ENCODE measurements around the gene SPAG16.

The SPAG16 gene

DNA sequence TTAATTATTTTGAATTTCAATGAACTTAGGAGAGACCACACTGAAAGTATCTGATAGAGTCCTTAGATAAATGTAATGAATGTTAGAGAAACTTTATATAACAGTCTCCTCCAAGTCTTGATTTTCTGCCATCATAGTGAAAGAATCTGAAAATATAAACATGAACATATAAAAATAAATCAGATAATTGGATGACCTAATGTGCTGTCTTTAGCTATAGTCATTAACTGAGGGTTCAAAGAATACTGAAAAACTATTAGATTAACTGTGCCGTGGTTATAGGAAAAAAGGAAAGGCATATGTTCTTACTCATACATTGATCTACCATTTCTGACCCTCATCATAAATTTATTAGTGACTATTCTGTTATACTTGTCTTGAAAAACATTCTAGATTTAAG is 47.0 kb upstream of the SPAG16 start:
- no peaks in the 10 kb centered on the region for H4K20me1 ChIP-seq (ENCODE audit: insufficient read depth, low read length, poor library complexity, severe bottlenecking)
- no peak for TF ChIP-seq EZH2phosphoT487 (IDR thresholded peaks at IDR 0.05; ENCODE audit: borderline replicate concordance)
- TF ChIP-seq, protein P1, sequence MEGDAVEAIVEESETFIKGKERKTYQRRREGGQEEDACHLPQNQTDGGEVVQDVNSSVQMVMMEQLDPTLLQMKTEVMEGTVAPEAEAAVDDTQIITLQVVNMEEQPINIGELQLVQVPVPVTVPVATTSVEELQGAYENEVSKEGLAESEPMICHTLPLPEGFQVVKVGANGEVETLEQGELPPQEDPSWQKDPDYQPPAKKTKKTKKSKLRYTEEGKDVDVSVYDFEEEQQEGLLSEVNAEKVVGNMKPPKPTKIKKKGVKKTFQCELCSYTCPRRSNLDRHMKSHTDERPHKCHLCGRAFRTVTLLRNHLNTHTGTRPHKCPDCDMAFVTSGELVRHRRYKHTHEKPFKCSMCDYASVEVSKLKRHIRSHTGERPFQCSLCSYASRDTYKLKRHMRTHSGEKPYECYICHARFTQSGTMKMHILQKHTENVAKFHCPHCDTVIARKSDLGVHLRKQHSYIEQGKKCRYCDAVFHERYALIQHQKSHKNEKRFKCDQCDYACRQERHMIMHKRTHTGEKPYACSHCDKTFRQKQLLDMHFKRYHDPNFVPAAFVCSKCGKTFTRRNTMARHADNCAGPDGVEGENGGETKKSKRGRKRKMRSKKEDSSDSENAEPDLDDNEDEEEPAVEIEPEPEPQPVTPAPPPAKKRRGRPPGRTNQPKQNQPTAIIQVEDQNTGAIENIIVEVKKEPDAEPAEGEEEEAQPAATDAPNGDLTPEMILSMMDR (conservative IDR thresholded peaks at IDR 0.05; ENCODE audit: low read length) = no peak
- H3K79me2 ChIP-seq (ENCODE audit: insufficient read depth, low read length) = peaks cover 59% of the 10 kb centered on the region
- peaks cover 24% of the 10 kb centered on the region for H3F3A ChIP-seq (ENCODE audit: low read depth)
- peak overlapping the region; percentile 68 for H3K9ac ChIP-seq (ENCODE audit: low read depth, low read length, poor library complexity, severe bottlenecking)
- H3K9me3 ChIP-seq (ENCODE audit: insufficient read depth, low read depth, low read length) = no peaks in the 10 kb centered on the region
- no peaks in the 10 kb centered on the region for H3K9me2 ChIP-seq (replicated peaks; ENCODE audit: low read depth, low read length)
- H3K4me3 ChIP-seq (ENCODE audit: low read length, poor library complexity, severe bottlenecking) = peak overlapping the region; percentile 44
- 0 out of 2 replicates have a peak overlapping the region, but pooled peaks have one; percentile 5 for H2AFZ ChIP-seq (ENCODE audit: low read length)
- no peaks in the 10 kb centered on the region for H3K27me3 ChIP-seq (ENCODE audit: insufficient read depth, low read length, poor library complexity, severe bottlenecking)
- peak overlapping the region; percentile 76 for H3K4me2 ChIP-seq (ENCODE audit: low read depth, low read length, poor library complexity, severe bottlenecking)
- peaks cover 87% of the 10 kb centered on the region for H3K4me1 ChIP-seq (ENCODE audit: insufficient read depth, low read length, poor library complexity, severe bottlenecking)
- no peaks in the 10 kb centered on the region for H3K36me3 ChIP-seq (ENCODE audit: insufficient read depth, low read length)

DNA sequence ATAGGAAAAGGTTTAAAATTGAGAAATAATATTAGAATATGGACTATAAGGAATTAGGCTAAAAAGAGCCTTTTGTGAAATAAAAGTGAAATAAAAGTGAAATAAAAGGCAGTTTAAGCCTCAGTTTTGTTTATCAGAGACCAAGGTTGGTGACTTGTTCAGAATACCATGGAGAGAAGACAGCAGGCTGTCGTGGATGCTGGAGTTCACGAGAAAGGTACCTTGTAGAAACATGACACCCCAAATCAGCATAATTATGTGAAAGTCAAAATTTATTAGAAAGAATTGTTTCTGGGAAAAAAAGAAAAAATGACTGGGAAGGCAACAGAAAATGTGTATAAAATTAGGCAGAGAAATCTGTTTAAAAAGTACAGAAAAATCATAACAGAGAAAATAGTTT is 46.5 kb upstream of the SPAG16 start:
- H2AFZ ChIP-seq (ENCODE audit: low read length) = no peak overlapping the region
- TF ChIP-seq EZH2phosphoT487 (IDR thresholded peaks at IDR 0.05; ENCODE audit: borderline replicate concordance) = no peak
- TF ChIP-seq, protein P1 (conservative IDR thresholded peaks at IDR 0.05; ENCODE audit: low read length) = no peak
- no peaks in the 10 kb centered on the region for H3K27me3 ChIP-seq (ENCODE audit: insufficient read depth, low read length, poor library complexity, severe bottlenecking)
- H3K9me2 ChIP-seq (replicated peaks; ENCODE audit: low read depth, low read length) = no peaks in the 10 kb centered on the region
- peaks cover 64% of the 10 kb centered on the region for H3K79me2 ChIP-seq (ENCODE audit: insufficient read depth, low read length)
- H3K36me3 ChIP-seq (ENCODE audit: insufficient read depth, low read length) = no peaks in the 10 kb centered on the region
- no peaks in the 10 kb centered on the region for H4K20me1 ChIP-seq (ENCODE audit: insufficient read depth, low read length, poor library complexity, severe bottlenecking)
- peaks cover 87% of the 10 kb centered on the region for H3K4me1 ChIP-seq (ENCODE audit: insufficient read depth, low read length, poor library complexity, severe bottlenecking)
- peak overlapping the region; percentile 68 for H3K9ac ChIP-seq (ENCODE audit: low read depth, low read length, poor library complexity, severe bottlenecking)
- no peaks in the 10 kb centered on the region for H3K9me3 ChIP-seq (ENCODE audit: insufficient read depth, low read depth, low read length)
- H3K4me2 ChIP-seq (ENCODE audit: low read depth, low read length, poor library complexity, severe bottlenecking) = peak overlapping the region; percentile 76
- H3F3A ChIP-seq (ENCODE audit: low read depth) = peaks cover 19% of the 10 kb centered on the region
- peak overlapping the region; percentile 44 for H3K4me3 ChIP-seq (ENCODE audit: low read length, poor library complexity, severe bottlenecking)

GRCh38 chr2:213238753-213239495 is 45.3 kb upstream of the SPAG16 start:
- peak overlapping the region; percentile 74 for H3K9ac ChIP-seq (ENCODE audit: low read depth, low read length, poor library complexity, severe bottlenecking)
- peaks cover 88% of the 10 kb centered on the region for H3K4me1 ChIP-seq (ENCODE audit: insufficient read depth, low read length, poor library complexity, severe bottlenecking)
- H3F3A ChIP-seq (ENCODE audit: low read depth) = peaks cover 10% of the 10 kb centered on the region
- no peaks in the 10 kb centered on the region for H3K9me2 ChIP-seq (replicated peaks; ENCODE audit: low read depth, low read length)
- no peaks in the 10 kb centered on the region for H3K27me3 ChIP-seq (ENCODE audit: insufficient read depth, low read length, poor library complexity, severe bottlenecking)
- peak overlapping the region; percentile 76 for H3K4me2 ChIP-seq (ENCODE audit: low read depth, low read length, poor library complexity, severe bottlenecking)
- H3K4me3 ChIP-seq (ENCODE audit: low read length, poor library complexity, severe bottlenecking) = peak overlapping the region; percentile 42
- H3K9me3 ChIP-seq (ENCODE audit: insufficient read depth, low read depth, low read length) = no peaks in the 10 kb centered on the region
- H3K79me2 ChIP-seq (ENCODE audit: insufficient read depth, low read length) = peaks cover 72% of the 10 kb centered on the region
- no peaks in the 10 kb centered on the region for H3K36me3 ChIP-seq (ENCODE audit: insufficient read depth, low read length)
- no peak for TF ChIP-seq EZH2phosphoT487 (IDR thresholded peaks at IDR 0.05; ENCODE audit: borderline replicate concordance)
- TF ChIP-seq, protein P1 (conservative IDR thresholded peaks at IDR 0.05; ENCODE audit: low read length) = no peak
- peak overlapping the region; percentile 85 for H2AFZ ChIP-seq (ENCODE audit: low read length)
- no peaks in the 10 kb centered on the region for H4K20me1 ChIP-seq (ENCODE audit: insufficient read depth, low read length, poor library complexity, severe bottlenecking)
